Lower lobe of right lung (tissue), 2 donors: ENCODE measurements around the gene RNF113B. TPM values are rescaled to one million over a fixed set of nuclear protein-coding genes. Genes with fewer than 3 reads are reported as not detected.

ENCODE experiments used
- ATAC-seq, 2 donors: fragments of 200-7000 bp; cut with Tn5 transposase; one replicate each; pipeline ENCODE4 v1.9.1; 2020 to 2022; ENCODE audit warnings: mild to moderate bottlenecking in 2 of 2, moderate library complexity in 2 of 2
- DNase-seq: peaks from one replicate; pipeline ENCODE4 v3.0.0-alpha.2; 2020
- H3K27ac ChIP-seq: fragments of 200-600 bp; one replicate; pipeline ENCODE4 v1.8.0; 2022
- H3K27me3 ChIP-seq: fragments of 200-600 bp; one replicate; pipeline ENCODE4 v1.8.0; 2022; ENCODE audit warnings: low read depth
- H3K36me3 ChIP-seq: fragments of 200-600 bp; one replicate; pipeline ENCODE4 v1.8.0; 2022; ENCODE audit warnings: mild to moderate bottlenecking
- H3K4me1 ChIP-seq: fragments of 200-600 bp; one replicate; pipeline ENCODE4 v1.8.0; 2022
- H3K4me3 ChIP-seq: fragments of 200-600 bp; one replicate; pipeline ENCODE4 v1.8.0; 2022; ENCODE audit warnings: mild to moderate bottlenecking
- H3K9me3 ChIP-seq: fragments of 200-600 bp; one replicate; pipeline ENCODE4 v1.8.0; 2022
- intact Hi-C: fragments of 100-400 bp; cut with DNase I; formaldehyde crosslinking; loops from one replicate; pipeline ENCODE4 v1.11.0; 2022
- total RNA-seq: library from RNA; stranded (reverse); fragmentation: NEBNext Ultra II Directional; extraction: Animal tissue kit (Norgen Biotek cat#: 25700); gene quantifications from one replicate; pipeline ENCODE4 v1.2.1, GENCODE V29; 2021
- TF ChIP-seq, protein P1 (sequence below): fragments of 200-600 bp; IDR thresholded peaks from one replicate; pipeline ENCODE4 v1.8.0; 2022; ENCODE audit warnings: antibody characterized with exemption, mild to moderate bottlenecking
- donor health status: DM: no; HTN: yes; CAD: no; lungs with severe emphysema.

Gene RNF113B
- total RNA-seq, 1 donor from 2014 or later = not detected

DNA sequence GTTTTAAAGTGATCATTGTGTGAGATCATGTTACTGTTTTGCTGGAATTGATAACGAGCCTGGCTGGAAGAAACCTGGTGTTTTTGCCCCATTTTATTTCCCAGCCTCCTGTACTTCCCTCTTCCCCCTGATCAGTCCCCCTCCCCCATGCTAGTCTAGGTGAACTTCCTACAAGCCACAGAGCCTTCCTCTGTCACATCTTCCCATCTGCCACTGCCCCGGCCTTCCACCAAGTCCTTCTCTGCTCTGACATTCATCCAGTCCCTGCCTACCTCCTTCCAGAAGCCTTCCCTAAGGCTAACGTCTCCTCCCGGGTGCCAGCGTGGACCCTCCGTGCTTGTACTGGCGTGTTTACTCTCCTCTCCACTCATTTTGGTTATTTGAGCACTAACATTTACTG is 19.9 kb downstream of the RNF113B start:
- intact Hi-C loops = no loop called here
- peak; percentile 19 to 39 for ATAC-seq
- no peak for DNase-seq
- peaks cover 9% of the 10 kb centered on the region for H3K4me1 ChIP-seq
- no peaks in the 10 kb centered on the region for H3K9me3 ChIP-seq
- no peak overlapping the region for H3K27ac ChIP-seq
- H3K4me3 ChIP-seq = no peak overlapping the region
- TF ChIP-seq, protein P1, sequence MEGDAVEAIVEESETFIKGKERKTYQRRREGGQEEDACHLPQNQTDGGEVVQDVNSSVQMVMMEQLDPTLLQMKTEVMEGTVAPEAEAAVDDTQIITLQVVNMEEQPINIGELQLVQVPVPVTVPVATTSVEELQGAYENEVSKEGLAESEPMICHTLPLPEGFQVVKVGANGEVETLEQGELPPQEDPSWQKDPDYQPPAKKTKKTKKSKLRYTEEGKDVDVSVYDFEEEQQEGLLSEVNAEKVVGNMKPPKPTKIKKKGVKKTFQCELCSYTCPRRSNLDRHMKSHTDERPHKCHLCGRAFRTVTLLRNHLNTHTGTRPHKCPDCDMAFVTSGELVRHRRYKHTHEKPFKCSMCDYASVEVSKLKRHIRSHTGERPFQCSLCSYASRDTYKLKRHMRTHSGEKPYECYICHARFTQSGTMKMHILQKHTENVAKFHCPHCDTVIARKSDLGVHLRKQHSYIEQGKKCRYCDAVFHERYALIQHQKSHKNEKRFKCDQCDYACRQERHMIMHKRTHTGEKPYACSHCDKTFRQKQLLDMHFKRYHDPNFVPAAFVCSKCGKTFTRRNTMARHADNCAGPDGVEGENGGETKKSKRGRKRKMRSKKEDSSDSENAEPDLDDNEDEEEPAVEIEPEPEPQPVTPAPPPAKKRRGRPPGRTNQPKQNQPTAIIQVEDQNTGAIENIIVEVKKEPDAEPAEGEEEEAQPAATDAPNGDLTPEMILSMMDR = no peak
- H3K36me3 ChIP-seq = no peaks in the 10 kb centered on the region
- no peaks in the 10 kb centered on the region for H3K27me3 ChIP-seq

DNA sequence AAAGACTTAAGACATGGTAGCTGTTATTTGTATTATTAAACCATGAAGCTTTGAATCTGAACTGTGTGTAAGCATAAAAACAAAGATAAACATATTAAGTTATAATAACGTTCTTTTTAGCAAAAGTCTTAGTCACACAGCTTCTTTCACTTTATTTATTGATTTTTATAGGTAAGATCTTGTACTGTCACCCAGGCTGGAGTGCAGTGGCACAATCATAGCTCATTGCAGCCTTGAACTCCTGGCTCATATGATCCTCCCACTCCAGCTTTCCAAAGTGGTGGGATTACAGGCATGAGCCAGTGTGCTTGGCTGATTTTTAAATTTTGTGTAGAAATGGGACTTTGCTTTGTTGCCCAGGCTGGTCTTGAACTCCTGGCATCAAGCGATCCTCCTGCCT is 20.8 kb downstream of the RNF113B start:
- no peak for DNase-seq
- Histone ChIP-seq H3K27me3 (no peaks in the 10 kb centered on the region), H3K4me1 (peaks cover 9% of the 10 kb centered on the region), H3K27ac (no peak overlapping the region), H3K36me3 (no peaks in the 10 kb centered on the region), H3K9me3 (no peaks in the 10 kb centered on the region), H3K4me3 (no peak overlapping the region)
- TF ChIP-seq, protein P1 = no peak
- intact Hi-C loops = no loop called here
- ATAC-seq = no peak

GRCh38 chr13:98155475-98156109 is 21.5 kb downstream of the RNF113B start:
- TF ChIP-seq, protein P1 = no peak
- Histone ChIP-seq H3K27ac (no peak overlapping the region), H3K4me1 (peaks cover 9% of the 10 kb centered on the region), H3K9me3 (no peaks in the 10 kb centered on the region), H3K27me3 (no peaks in the 10 kb centered on the region), H3K36me3 (no peaks in the 10 kb centered on the region), H3K4me3 (no peak overlapping the region)
- DNase-seq (no peak), ATAC-seq (no peak)
- intact Hi-C loops = no loop called here

- Histone ChIP-seq H3K27me3 (no peaks in the 10 kb centered on the region), H3K36me3 (no peaks in the 10 kb centered on the region), H3K4me1 (peaks cover 3% of the 10 kb centered on the region), H3K4me3 (no peak overlapping the region), H3K9me3 (no peaks in the 10 kb centered on the region), H3K27ac (no peak overlapping the region)
- TF ChIP-seq, protein P1 = no peak
- intact Hi-C loops = no loop called here
- DNase-seq = no peak
- ATAC-seq = no peak
These were observed 26.1 kb downstream of the RNF113B start for GRCh38 chr13:98150832-98151479.

GRCh38 chr13:98147521-98147920 is 29.5 kb downstream of the RNF113B start:
- no peak for ATAC-seq
- H3K36me3 ChIP-seq = no peaks in the 10 kb centered on the region
- H3K9me3 ChIP-seq = no peaks in the 10 kb centered on the region
- H3K4me3 ChIP-seq = no peak overlapping the region
- H3K27me3 ChIP-seq = no peaks in the 10 kb centered on the region
- TF ChIP-seq, protein P1 = no peak
- no peak for DNase-seq
- intact Hi-C loops = no loop called here
- H3K4me1 ChIP-seq = peaks cover 19% of the 10 kb centered on the region
- no peak overlapping the region for H3K27ac ChIP-seq
